SU-DHL-6 (cell line): Measurements from ENCODE around the gene CYBA.

Experiments
- H2AFZ ChIP-seq: fragments of 200-600 bp; sonication (generic); 2 replicates; pipeline ENCODE4 v1.6.1; 2014; ENCODE audit warnings: low read depth, mild to moderate bottlenecking, moderate library complexity, mixed read lengths, antibody characterized with exemption, low read length; ENCODE audit not compliant: severe bottlenecking
- H3F3A ChIP-seq: fragments of 200-600 bp; shearing (Covaris generic); 2 replicates; pipeline ENCODE4 v1.6.0; 2016; ENCODE audit warnings: antibody characterized with exemption, mild to moderate bottlenecking; ENCODE audit not compliant: insufficient read depth
- H3K27ac ChIP-seq: fragments of 200-600 bp; sonication (generic); 2 replicates; pipeline ENCODE4 v1.5.1; 2016; ENCODE audit warnings: low read depth, mild to moderate bottlenecking, low read length, moderate library complexity, mixed read lengths
- H3K27me3 ChIP-seq: fragments of 200-600 bp; sonication (generic), shearing (Covaris generic); 2 replicates; pipeline ENCODE4 v1.6.0; 2014; ENCODE audit warnings: mild to moderate bottlenecking, low read length
- H3K36me3 ChIP-seq: fragments of 200-600 bp; sonication (generic); 2 replicates; pipeline ENCODE4 v1.6.1; 2014; ENCODE audit warnings: mild to moderate bottlenecking, low read length, mixed read lengths
- H3K4me2 ChIP-seq: fragments of 300-600, 200-600 bp; shearing (Covaris generic), sonication (generic); 2 replicates; pipeline ENCODE4 v1.6.0; 2014; ENCODE audit warnings: low read length, low read depth, mild to moderate bottlenecking; ENCODE audit not compliant: poor library complexity, severe bottlenecking
- H3K4me3 ChIP-seq: fragments of 200-600 bp; sonication (generic); 2 replicates; pipeline ENCODE4 v1.5.1; 2014; ENCODE audit warnings: antibody characterized with exemption, low read length, mild to moderate bottlenecking, mixed read lengths; ENCODE audit not compliant: insufficient read depth, poor library complexity, severe bottlenecking
- H3K79me2 ChIP-seq: fragments of 200-600 bp; sonication (generic); 2 replicates; pipeline ENCODE4 v1.6.1; 2014; ENCODE audit warnings: mild to moderate bottlenecking, low read length, moderate library complexity; ENCODE audit not compliant: insufficient read depth
- H3K9ac ChIP-seq: fragments of 200-600 bp; sonication (generic); 2 replicates; pipeline ENCODE4 v1.7.0; 2014; ENCODE audit warnings: mild to moderate bottlenecking, low read length
- H3K9me2 ChIP-seq: fragments of 200-600 bp; sonication (generic); replicated peaks from 2 replicates; pipeline ENCODE4 v1.6.1; 2014; ENCODE audit warnings: low read length; ENCODE audit not compliant: insufficient read depth
- H3K9me3 ChIP-seq: fragments of 200-600 bp; sonication (generic); 2 replicates; pipeline ENCODE4 v1.6.1; 2014; ENCODE audit warnings: low read length, mixed read lengths; ENCODE audit not compliant: insufficient read depth
- H4K20me1 ChIP-seq: fragments of 200-600 bp; sonication (generic); 2 replicates; pipeline ENCODE4 v1.6.1; 2014; ENCODE audit warnings: low read depth, mild to moderate bottlenecking, antibody characterized with exemption, low read length, moderate library complexity, mixed read lengths
- CTCF ChIP-seq: fragments of 200-600 bp; sonication (generic); IDR thresholded peaks from one replicate; pipeline ENCODE4 v1.5.1; 2017; ENCODE audit warnings: antibody characterized with exemption, mild to moderate bottlenecking, low read length, moderate library complexity; ENCODE audit not compliant: insufficient read depth, poor library complexity, severe bottlenecking
- EZH2phosphoT487 ChIP-seq: fragments of 200-600 bp; sonication (generic), shearing (Covaris generic); conservative IDR thresholded peaks from 2 replicates; pipeline ENCODE4 v1.6.1; 2018; ENCODE audit warnings: mild to moderate bottlenecking, antibody characterized with exemption, low read length, moderate library complexity, mixed read lengths

The CYBA gene

GRCh38 chr16:88614818-88615580 lies 35.9 kb downstream of the CYBA start:
- Histone ChIP-seq H3K27ac (no peak overlapping the region), H3K9me3 (no peaks in the 10 kb centered on the region), H2AFZ (no peak overlapping the region), H3K79me2 (0 out of 2 replicates have a peak, but pooled peaks cover 7% of the 10 kb centered on the region), H3F3A (no peaks in the 10 kb centered on the region), H3K9ac (no peak overlapping the region), H3K9me2 (no peaks in the 10 kb centered on the region), H4K20me1 (peaks cover 3% of the 10 kb centered on the region; the same call in 1 of the 2 replicates), H3K4me3 (no peak overlapping the region), H3K4me2 (no peak overlapping the region), H3K27me3 (no peaks in the 10 kb centered on the region), H3K36me3 (no peaks in the 10 kb centered on the region)
- TF ChIP-seq EZH2phosphoT487 (no peak), CTCF (no peak)

GRCh38 chr16:88613911-88614817 lies 36.7 kb downstream of the CYBA start:
- peaks cover 3% of the 10 kb centered on the region; the same call in 1 of the 2 replicates for H4K20me1 ChIP-seq

DNA sequence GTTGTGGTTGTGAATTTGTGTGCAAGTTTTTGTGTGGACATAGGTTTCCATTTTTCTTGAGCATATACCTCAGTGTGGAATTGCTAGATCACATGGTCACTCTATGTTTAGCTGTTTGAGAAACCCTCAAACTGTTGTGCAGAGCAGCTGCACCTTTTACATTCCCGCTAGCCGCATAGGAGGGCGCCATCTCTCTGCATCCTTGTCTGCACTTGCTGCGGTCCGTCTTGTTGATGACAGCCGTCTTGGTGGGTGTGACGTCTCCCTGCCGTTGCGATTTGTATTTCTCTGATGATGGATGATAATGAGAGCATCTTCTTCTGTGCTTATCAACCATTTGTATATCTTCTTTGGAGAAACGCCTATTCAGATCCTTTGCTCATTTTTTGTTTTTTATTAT lies 37.6 kb downstream of the CYBA start:
- no peaks in the 10 kb centered on the region for H3K9me3 ChIP-seq
- H3F3A ChIP-seq: no peaks in the 10 kb centered on the region
- H3K36me3 ChIP-seq: peaks cover 5% of the 10 kb centered on the region; the same call in 1 of the 2 replicates
- H3K4me2 ChIP-seq: no peak overlapping the region
- no peaks in the 10 kb centered on the region for H3K27me3 ChIP-seq
- H3K4me3 ChIP-seq: no peak overlapping the region
- no peaks in the 10 kb centered on the region for H3K9me2 ChIP-seq
- H3K79me2 ChIP-seq: 0 out of 2 replicates have a peak, but pooled peaks cover 7% of the 10 kb centered on the region
- peaks cover 3% of the 10 kb centered on the region; the same call in 1 of the 2 replicates for H4K20me1 ChIP-seq
- H2AFZ ChIP-seq: no peak overlapping the region
- no peak overlapping the region for H3K27ac ChIP-seq
- TF ChIP-seq CTCF (no peak), EZH2phosphoT487 (no peak)
- no peak overlapping the region for H3K9ac ChIP-seq

More at GRCh38 chr16:88613911-88614817, 36.7 kb downstream of the CYBA start:
- no peak overlapping the region for H3K9ac ChIP-seq
- H3K79me2 ChIP-seq: 0 out of 2 replicates have a peak, but pooled peaks cover 7% of the 10 kb centered on the region
- no peaks in the 10 kb centered on the region for H3K9me2 ChIP-seq
- H3K4me3 ChIP-seq: no peak overlapping the region
- H3K9me3 ChIP-seq: no peaks in the 10 kb centered on the region
- H2AFZ ChIP-seq: no peak overlapping the region
- no peak overlapping the region for H3K4me2 ChIP-seq
- TF ChIP-seq EZH2phosphoT487: no peak
- no peak for TF ChIP-seq CTCF
- H3K27ac ChIP-seq: no peak overlapping the region
- no peaks in the 10 kb centered on the region for H3F3A ChIP-seq
- H3K27me3 ChIP-seq: no peaks in the 10 kb centered on the region
- no peaks in the 10 kb centered on the region for H3K36me3 ChIP-seq
